ENCODE results near the gene IGF2BP1.
"Not testable (repeated sequence)": the region's sequence is repeated elsewhere in the genome, so short reads cannot be mapped to it uniquely, and the experiment has no call there.

Gene IGF2BP1

GRCh38 chr17:49020609-49021008 is 23.4 kb downstream of the IGF2BP1 start:
- DNase-seq (ENCODE audit: low read depth) = no peak

- no peak for DNase-seq (ENCODE audit: low read depth)
Measured at GRCh38 chr17:49021095-49021767, 24.0 kb downstream of the IGF2BP1 start.

- no peak for DNase-seq (ENCODE audit: low read depth)
Measured at GRCh38 chr17:49021768-49022103, 24.6 kb downstream of the IGF2BP1 start.

- no peak for DNase-seq (ENCODE audit: low read depth)
Measured at GRCh38 chr17:49022391-49022941, 25.3 kb downstream of the IGF2BP1 start.

- DNase-seq (ENCODE audit: low read depth) = no peak
Measured at GRCh38 chr17:49024523-49024922, 27.3 kb downstream of the IGF2BP1 start.

- DNase-seq (ENCODE audit: low read depth) = not testable (repeated sequence)
Measured at GRCh38 chr17:49026447-49026846, 29.3 kb downstream of the IGF2BP1 start.

- DNase-seq (ENCODE audit: low read depth) = no peak
Measured at GRCh38 chr17:49028271-49028670, 31.1 kb downstream of the IGF2BP1 start.

- DNase-seq (ENCODE audit: low read depth) = no peak
Measured at GRCh38 chr17:49029801-49030200, 32.6 kb downstream of the IGF2BP1 start.

GRCh38 chr17:49031965-49032928 is 35.1 kb downstream of the IGF2BP1 start:
- DNase-seq (ENCODE audit: low read depth) = peak; percentile 40

- DNase-seq (ENCODE audit: low read depth) = no peak
Measured at GRCh38 chr17:49035470-49036269, 38.5 kb downstream of the IGF2BP1 start.

GRCh38 chr17:49036270-49036626 is 39.1 kb downstream of the IGF2BP1 start:
- DNase-seq (ENCODE audit: low read depth) = no peak

GRCh38 chr17:49038138-49038537 is 41.0 kb downstream of the IGF2BP1 start:
- no peak for DNase-seq (ENCODE audit: low read depth)

- no peak for DNase-seq (ENCODE audit: low read depth)
Measured at GRCh38 chr17:49038544-49038943, 41.4 kb downstream of the IGF2BP1 start.

GRCh38 chr17:49039518-49039917 is 42.3 kb downstream of the IGF2BP1 start:
- DNase-seq (ENCODE audit: low read depth) = not testable (repeated sequence)

- DNase-seq (ENCODE audit: low read depth) = no peak
Measured at GRCh38 chr17:49041527-49041926, 44.3 kb downstream of the IGF2BP1 start.

- no peak for DNase-seq (ENCODE audit: low read depth)
Measured at GRCh38 chr17:49045376-49045775, 48.2 kb downstream of the IGF2BP1 start.

- no peak for DNase-seq (ENCODE audit: low read depth)
Measured at GRCh38 chr17:49046912-49047311, 49.7 kb downstream of the IGF2BP1 start.

GRCh38 chr17:49049265-49049664 is 52.1 kb downstream of the IGF2BP1 start:
- no peak for DNase-seq (ENCODE audit: low read depth)

GRCh38 chr17:49050611-49051010 is 53.4 kb downstream of the IGF2BP1 start:
- no peak for DNase-seq (ENCODE audit: low read depth)

GRCh38 chr17:49051269-49051668 is 54.1 kb downstream of the IGF2BP1 start:
- no peak for DNase-seq (ENCODE audit: low read depth)

GRCh38 chr17:49053171-49053829 is 56.1 kb downstream of the IGF2BP1 start:
- no peak for DNase-seq (ENCODE audit: low read depth)

Measured in non-pigmented ciliary epithelial cell (primary cell).